NCI-H460 (cell line): Measurements from ENCODE around the gene BNC2. TPM values are rescaled to one million over a fixed set of nuclear protein-coding genes. Genes with fewer than 3 reads are reported as not detected.
"Not testable (repeated sequence)": the region's sequence is repeated elsewhere in the genome, so short reads cannot be mapped to it uniquely, and the experiment has no call there.

Experiments used
- DNase-seq: peaks from one replicate; pipeline ENCODE4 v3.0.0-alpha.2; 2016; ENCODE audit warnings: low read depth; ENCODE audit errors: extremely low read depth
- polyA plus RNA-seq: library from polyadenylated mRNA; depleted of rRNA; stranded (reverse); fragments of >200 nt; gene quantifications from 2 replicates; pipeline ENCODE4 v1.2.3, GENCODE V29; 2014; cell fraction: nucleus; rRNA removed
- total RNA-seq: library from RNA; depleted of rRNA; stranded (reverse); fragments of >200 nt; shearing (Covaris generic); gene quantifications from 2 replicates; pipeline ENCODE4 v1.2.3, GENCODE V29; 2014; rRNA removed

Gene BNC2
- total RNA-seq, result 5.7 and 5.8 TPM in 2 replicates
- 3.1 and 9.4 TPM in 2 replicates for polyA plus RNA-seq

GRCh38 chr9:16870596-16871335, at the start of gene BNC2:
TSS of gene BNC2 (minus strand) at chr9:16870670. CDS start at chr9:16870648, 22 bp downstream.
- DNase-seq, result peak; percentile 23

GRCh38 chr9:16918920-16919319, 48.5 kb upstream of the BNC2 start:
- no peak for DNase-seq

GRCh38 chr9:16915126-16915831, 44.8 kb upstream of the BNC2 start:
- DNase-seq, result no peak

- no peak for DNase-seq
Measured at GRCh38 chr9:16912197-16912596, 41.7 kb upstream of the BNC2 start.

- DNase-seq, result not testable (repeated sequence)
Measured at GRCh38 chr9:16908206-16908605, 37.7 kb upstream of the BNC2 start.

GRCh38 chr9:16904655-16905054, 34.2 kb upstream of the BNC2 start:
- DNase-seq, result no peak

GRCh38 chr9:16901590-16901989, 31.1 kb upstream of the BNC2 start:
- DNase-seq, result no peak

GRCh38 chr9:16899606-16900005, 29.1 kb upstream of the BNC2 start:
- no peak for DNase-seq

- DNase-seq, result no peak
Measured at GRCh38 chr9:16898464-16898863, 28.0 kb upstream of the BNC2 start.

GRCh38 chr9:16888594-16888993, 18.1 kb upstream of the BNC2 start:
- no peak for DNase-seq

- DNase-seq, result no peak
Measured at GRCh38 chr9:16885931-16886330, 15.5 kb upstream of the BNC2 start.

- DNase-seq, result no peak
Measured at GRCh38 chr9:16884952-16885513, 14.6 kb upstream of the BNC2 start.

- DNase-seq, result no peak
Measured at GRCh38 chr9:16884373-16884772, 13.9 kb upstream of the BNC2 start.

GRCh38 chr9:16883586-16883985, 13.1 kb upstream of the BNC2 start:
- DNase-seq, result no peak

- DNase-seq, result not testable (repeated sequence)
Measured at GRCh38 chr9:16882440-16882839, 12.0 kb upstream of the BNC2 start.

GRCh38 chr9:16879416-16879815, 8.9 kb upstream of the BNC2 start:
- DNase-seq, result no peak

GRCh38 chr9:16877256-16877655, 6.8 kb upstream of the BNC2 start:
- DNase-seq, result no peak

- no peak for DNase-seq
Measured at GRCh38 chr9:16873126-16873802, 2.8 kb upstream of the BNC2 start.

- no peak for DNase-seq
Measured at GRCh38 chr9:16871336-16872151, 1.1 kb upstream of the BNC2 start.

- DNase-seq, result no peak
Measured at GRCh38 chr9:16869882-16870595, 431 bp downstream of the BNC2 start.
